H1 (cell line): ENCODE measurements around the gene PLEKHN1. TPM values are rescaled to one million over a fixed set of nuclear protein-coding genes. Genes with fewer than 3 reads are reported as not detected.

Source experiments
- CTCF ChIA-PET: fragments of 300-600 bp; sonication (Branson Sonifier 250); formaldehyde crosslinking; loops from one replicate; lab custom pipeline; 2021; ENCODE audit not compliant: partially characterized antibody; lab: Charles Lee
- POLR2A ChIA-PET: fragments of 300-600 bp; sonication (Branson Sonifier 250); formaldehyde crosslinking; loops from one replicate; lab custom pipeline; 2021; ENCODE audit warnings: inconsistent platforms; ENCODE audit not compliant: partially characterized antibody; lab: Charles Lee
- DNase-seq, 2 experiments: peaks; one replicate each; pipeline versions ENCODE4 v3.0.0 to v3.0.0-alpha.2; 2010 to 2022; ENCODE audit warnings: low spot score in 2 of 2, low read depth in 1 of 2, mixed read lengths in 1 of 2
- FAIRE-seq: peaks from 2 replicates; lab custom pipeline; 2011; peaks lifted over from hg19 to GRCh38; lab: Jason Lieb, UNC
- H2AFZ ChIP-seq: 2 replicates; pipeline ENCODE4 v1.8.1; 2012; ENCODE audit warnings: low read length, inconsistent platforms
- H2AK5ac ChIP-seq: 2 replicates; pipeline ENCODE4 v1.6.1; 2013; ENCODE audit warnings: low read depth, low read length
- H2BK120ac ChIP-seq: replicated peaks from 2 replicates; pipeline ENCODE3; 2013; ENCODE audit warnings: low read depth, low read length, inconsistent platforms
- H2BK12ac ChIP-seq: 2 replicates; pipeline ENCODE4 v1.6.1; 2013; ENCODE audit warnings: low read depth, low read length
- H2BK15ac ChIP-seq: 2 replicates; pipeline ENCODE4 v1.6.1; 2013; ENCODE audit warnings: low read length
- H2BK20ac ChIP-seq: 2 replicates; pipeline ENCODE4 v1.6.1; 2013; ENCODE audit warnings: low read length
- H2BK5ac ChIP-seq: 2 replicates; pipeline ENCODE4 v1.6.1; 2013; ENCODE audit warnings: low read depth, low read length
- H3K14ac ChIP-seq: 2 replicates; pipeline ENCODE4 v1.6.1; 2013; ENCODE audit warnings: inconsistent platforms; ENCODE audit not compliant: insufficient read length
- H3K18ac ChIP-seq: 2 replicates; pipeline ENCODE4 v1.6.1; 2013; ENCODE audit warnings: low read length; ENCODE audit errors: extremely low read depth
- H3K23ac ChIP-seq: 2 replicates; pipeline ENCODE4 v1.6.1; 2013; ENCODE audit warnings: inconsistent platforms; ENCODE audit not compliant: insufficient read length
- H3K23me2 ChIP-seq: 2 replicates; pipeline ENCODE4 v1.6.1; 2013; ENCODE audit warnings: low read depth, low read length
- H3K27ac ChIP-seq: 2 replicates; pipeline ENCODE4 v1.6.1; 2011; ENCODE audit warnings: low read depth, low read length, inconsistent platforms
- H3K27me3 ChIP-seq, 4 experiments: replicated peaks in 1 of 4; 1 replicate in 1 of 4; 2 replicates in 3 of 4; pipeline versions ENCODE4 v1.6.1 to v1.8.1; 2011 to 2013; ENCODE audit warnings: low read length in 3 of 4, mild to moderate bottlenecking in 3 of 4, inconsistent platforms in 2 of 4, mixed read lengths in 2 of 4, moderate library complexity in 1 of 4; ENCODE audit not compliant: control insufficient read depth in 3 of 4, insufficient read depth in 3 of 4; ENCODE audit errors: extremely low read depth in 1 of 4
- H3K36me3 ChIP-seq, 4 experiments: 2 replicates each; pipeline versions ENCODE4 v1.6.1 to v1.8.1; 2011 to 2013; ENCODE audit warnings: mild to moderate bottlenecking in 4 of 4, low read length in 3 of 4, moderate library complexity in 2 of 4, control low read depth in 1 of 4, inconsistent platforms in 1 of 4; ENCODE audit not compliant: insufficient read depth in 4 of 4, control insufficient read depth in 2 of 4
- H3K4ac ChIP-seq: replicated peaks from 2 replicates; pipeline ENCODE3; 2013; ENCODE audit warnings: low read length, low read depth, mixed read lengths, inconsistent platforms; ENCODE audit not compliant: insufficient read length
- H3K4me1 ChIP-seq, 4 experiments: replicated peaks in 1 of 4; 1 replicate in 1 of 4; 2 replicates in 3 of 4; pipeline versions ENCODE4 v1.6.1 to v1.8.1; 2011 to 2013; ENCODE audit warnings: low read length in 3 of 4, inconsistent platforms in 2 of 4, mixed read lengths in 1 of 4; ENCODE audit not compliant: insufficient read depth in 4 of 4, control insufficient read depth in 3 of 4
- H3K4me2 ChIP-seq, 2 experiments: 2 replicates each; pipeline versions ENCODE4 v1.6.1 to v1.8.1; 2011 to 2013; ENCODE audit warnings: low read depth in 2 of 2, low read length in 2 of 2, control low read depth in 1 of 2, inconsistent platforms in 1 of 2, mild to moderate bottlenecking in 1 of 2; ENCODE audit not compliant: insufficient read depth in 1 of 2
- H3K4me3 ChIP-seq, 4 experiments: fragments of 200-600, 300-600 bp in 1 of 4; sonication (generic), shearing (Covaris generic), sonication (Bioruptor Twin) in 1 of 4; 2 replicates each; pipeline versions ENCODE4 v1.5.1 to v1.8.1; 2011 to 2016; ENCODE audit warnings: low read length in 4 of 4, low read depth in 3 of 4, control low read depth in 2 of 4, inconsistent platforms in 2 of 4, mild to moderate bottlenecking in 2 of 4, mixed read lengths in 1 of 4, moderate library complexity in 1 of 4; ENCODE audit not compliant: insufficient read depth in 2 of 4; ENCODE audit errors: extremely low read depth in 1 of 4
- H3K56ac ChIP-seq: replicated peaks from 2 replicates; pipeline ENCODE3; 2013; ENCODE audit warnings: low read depth, mild to moderate bottlenecking, mixed read lengths, low read length, inconsistent platforms; ENCODE audit not compliant: insufficient read length
- H3K79me1 ChIP-seq: 2 replicates; pipeline ENCODE4 v1.6.1; 2013; ENCODE audit warnings: low read depth, low read length, control low read depth
- H3K79me2 ChIP-seq, 2 experiments: 2 replicates each; pipeline versions ENCODE4 v1.6.1 to v1.8.1; 2012 to 2013; ENCODE audit warnings: low read length in 2 of 2, mild to moderate bottlenecking in 2 of 2, inconsistent platforms in 1 of 2; ENCODE audit not compliant: insufficient read depth in 2 of 2, control insufficient read depth in 1 of 2
- H3K9ac ChIP-seq, 4 experiments: replicated peaks in 1 of 4; 1 replicate in 1 of 4; 2 replicates in 3 of 4; pipeline versions ENCODE4 v1.6.1 to v1.8.1; 2011 to 2013; ENCODE audit warnings: low read depth in 3 of 4, low read length in 3 of 4, control low read depth in 2 of 4, mild to moderate bottlenecking in 2 of 4, moderate library complexity in 2 of 4, inconsistent platforms in 1 of 4; ENCODE audit errors: extremely low read depth in 1 of 4
- H3K9me3 ChIP-seq, 2 experiments: 2 replicates each; pipeline versions ENCODE4 v1.6.1 to v1.8.1; 2012 to 2013; ENCODE audit warnings: mild to moderate bottlenecking in 2 of 2, moderate library complexity in 2 of 2, control low read depth in 1 of 2, inconsistent platforms in 1 of 2, low read depth in 1 of 2, low read length in 1 of 2, mixed read lengths in 1 of 2; ENCODE audit not compliant: insufficient read depth in 2 of 2
- H4K20me1 ChIP-seq, 2 experiments: replicated peaks in 1 of 2; 2 replicates each; pipeline versions ENCODE3 to v1.8.1; 2011 to 2013; ENCODE audit warnings: inconsistent platforms in 2 of 2, low read length in 2 of 2, mild to moderate bottlenecking in 1 of 2; ENCODE audit not compliant: insufficient read depth in 2 of 2, control insufficient read depth in 1 of 2
- H4K5ac ChIP-seq: 2 replicates; pipeline ENCODE4 v1.6.1; 2013; ENCODE audit warnings: low read length, low read depth, mixed read lengths, inconsistent platforms; ENCODE audit not compliant: insufficient read length
- H4K8ac ChIP-seq: 2 replicates; pipeline ENCODE4 v1.8.0; 2013; ENCODE audit warnings: mild to moderate bottlenecking, moderate library complexity, low read length, inconsistent platforms; ENCODE audit not compliant: insufficient read depth; ENCODE audit errors: extremely low read depth
- H4K91ac ChIP-seq: replicated peaks from 2 replicates; pipeline ENCODE3; 2013; ENCODE audit warnings: low read length, mixed read lengths, inconsistent platforms; ENCODE audit not compliant: insufficient read length
- CBX5 ChIP-seq: fragments of 300-800, 300-1000 bp; sonication (generic); IDR thresholded peaks from 2 replicates; pipeline ENCODE4 v1.7.1; 2016; ENCODE audit warnings: antibody characterized with exemption, low read length, low read depth
- CHD2 ChIP-seq: IDR thresholded peaks from 2 replicates; pipeline ENCODE4 v1.6.1; 2012; ENCODE audit warnings: low read length, improper control_type of control experiment
- JUND ChIP-seq: IDR thresholded peaks from 2 replicates; pipeline ENCODE4 v1.6.1; 2011; ENCODE audit warnings: mild to moderate bottlenecking, improper control_type of control experiment, low read length
- KDM1A ChIP-seq: fragments of 200-600, 300-600 bp; sonication (generic); IDR thresholded peaks from 2 replicates; pipeline ENCODE4 v1.7.1; 2016; ENCODE audit warnings: mild to moderate bottlenecking, low read length, borderline replicate concordance
- MAFK ChIP-seq: IDR thresholded peaks from 2 replicates; pipeline ENCODE4 v1.6.1; 2012; ENCODE audit warnings: low read depth, mild to moderate bottlenecking, improper control_type of control experiment, low read length
- PHF8 ChIP-seq: fragments of 200-600 bp; sonication (generic); conservative IDR thresholded peaks from 2 replicates; pipeline ENCODE4 v1.7.1; 2012; ENCODE audit warnings: low read depth, mild to moderate bottlenecking, inconsistent platforms, low read length, moderate library complexity
- POLR2AphosphoS5 ChIP-seq: IDR thresholded peaks from 2 replicates; pipeline ENCODE4 v1.6.1; 2011; ENCODE audit warnings: low read depth, low read length
- RNF2 ChIP-seq: fragments of 200-900, 300-1000 bp; sonication (generic); IDR thresholded peaks from 2 replicates; pipeline ENCODE4 v1.7.1; 2016; ENCODE audit warnings: borderline replicate concordance, low read depth, mild to moderate bottlenecking, antibody characterized with exemption, low read length; ENCODE audit not compliant: poor library complexity, severe bottlenecking; ENCODE audit errors: missing control alignments
- TEAD4 ChIP-seq: IDR thresholded peaks from 2 replicates; pipeline ENCODE4 v1.6.1; 2012; ENCODE audit warnings: low read depth, low read length, inconsistent platforms, mixed read lengths
- WGBS, 2 experiments: shearing (Covaris generic) in 1 of 2; methylation state at CpG; one replicate each; pipeline versions ENCODE4 v1.1.6 to v1.1.7; 2013 to 2015; ENCODE audit warnings: low lambda C conversion rate in 2 of 2, mixed read lengths in 2 of 2, inconsistent platforms in 1 of 2, low coverage in 1 of 2, missing lambda C conversion rate in 1 of 2; ENCODE audit not compliant: insufficient replicate concordance in 2 of 2, insufficient coverage in 1 of 2, insufficient read length in 1 of 2; ENCODE audit errors: extremely low coverage in 1 of 2, missing lambda C conversion rate in 1 of 2; 5-methylcytosine and 5-hydroxymethylcytosine counted together
- polyA plus RNA-seq, 7 experiments: library from polyadenylated mRNA; depleted of rRNA in 3 of 7; stranded (reverse) in 5 of 7; unstranded in 2 of 7; fragments of >200 nt in 5 of 7; fragments of 200-250 nt in 2 of 7; gene quantifications; 1 replicate in 5 of 7; 2 replicates in 1 of 7; 4 replicates in 1 of 7; pipeline versions ENCODE4 v1.2.1 to v1.2.3, GENCODE V29; 2011 to 2013; ENCODE audit warnings: missing spikeins in 2 of 7, mixed read lengths in 2 of 7
- total RNA-seq: library from RNA; stranded (reverse); fragmentation: NEBNext Ultra II Directional; extraction: Animal tissue kit (Norgen Biotek cat#: 25700); gene quantifications from 2 replicates; pipeline ENCODE4 v1.2.1, GENCODE V29; 2021

PLEKHN1 gene
- total and polyA plus RNA-seq, 2 of the 8 experiments (the other 6 are each of a cell fraction or from before 2014, with no cell fraction given) = 0.39 to 1.5 TPM

GRCh38 chr1:992362-992761, 26.1 kb downstream of the PLEKHN1 start:
- TF ChIP-seq CHD2 (no peak), CBX5 (no peak), RNF2 (no peak), POLR2AphosphoS5 (no peak), MAFK (no peak), PHF8 (no peak), KDM1A (no peak), JUND (no peak), TEAD4 (no peak)
- no peak overlapping the region for H3K56ac ChIP-seq
- H3K4ac ChIP-seq = no peak overlapping the region
- H2BK15ac ChIP-seq = no peak overlapping the region
- H3K23me2 ChIP-seq = peaks cover 4% of the 10 kb centered on the region; the same call in 1 of the 2 replicates
- POLR2A ChIA-PET = no interaction called here
- CTCF ChIA-PET = interaction anchor here (0.7 to 7.7 kb wide), 6 partner anchors 10 to 805 kb away, joined by 3 to 86 read pairs (median 4); partner anchors contain the start of gene PERM1
- peaks cover 0 to 4% (median 3%) of the 10 kb centered on the region in 4 experiments; a peak in 4 of 7 replicates for H3K4me1 ChIP-seq
- no peak overlapping the region for H2AK5ac ChIP-seq
- no peaks in the 10 kb centered on the region for H3K9me3 ChIP-seq
- no peak for FAIRE-seq
- H3K23ac ChIP-seq = no peak overlapping the region
- no peak overlapping the region for H2BK12ac ChIP-seq
- H3K4me3 ChIP-seq = no peak overlapping the region
- no peak overlapping the region for H2BK120ac ChIP-seq
- no peak overlapping the region for H3K9ac ChIP-seq
- no peak overlapping the region for H3K27ac ChIP-seq
- no peaks in the 10 kb centered on the region for H3K79me1 ChIP-seq
- H2BK20ac ChIP-seq = no peak overlapping the region
- H4K91ac ChIP-seq = no peak overlapping the region
- no peaks in the 10 kb centered on the region for H3K36me3 ChIP-seq
- H3K18ac ChIP-seq = no peak overlapping the region
- no peak overlapping the region for H2AFZ ChIP-seq
- no peak overlapping the region for H4K5ac ChIP-seq
- no peak overlapping the region for H3K4me2 ChIP-seq
- H2BK5ac ChIP-seq = no peak overlapping the region
- H3K27me3 ChIP-seq = peaks cover 8 to 46% (median 35%) of the 10 kb centered on the region in 4 experiments
- no peaks in the 10 kb centered on the region for H3K79me2 ChIP-seq
- no peak overlapping the region for H4K8ac ChIP-seq
- WGBS, 2 experiments = 83% methylated on average over 7 of the region's 7 CpGs; no CpG with 5 or more reads in 1 of the 2 experiments
- no peak overlapping the region for H3K14ac ChIP-seq
- no peak for DNase-seq
- H4K20me1 ChIP-seq = peaks cover 0 to 5% of the 10 kb centered on the region in 2 experiments
